Measurements from ENCODE around the gene USP16. TPM values are rescaled to one million over a fixed set of nuclear protein-coding genes. Genes with fewer than 3 reads are reported as not detected.
"Not testable (repeated sequence)": the region's sequence is repeated elsewhere in the genome, so short reads cannot be mapped to it uniquely, and the experiment has no call there.

Gene USP16
- total and polyA plus RNA-seq, 9 donors, result 32.2 to 46.9 (median 41.4) TPM

- no peak overlapping the region for H3K27ac ChIP-seq (ENCODE audit: low read length)
- WGBS (ENCODE audit: insufficient coverage), result 50% methylated on average over 1 of the region's 3 CpGs
Observed at GRCh38 chr21:29064850-29065481, 40.5 kb downstream of the USP16 start.

DNA sequence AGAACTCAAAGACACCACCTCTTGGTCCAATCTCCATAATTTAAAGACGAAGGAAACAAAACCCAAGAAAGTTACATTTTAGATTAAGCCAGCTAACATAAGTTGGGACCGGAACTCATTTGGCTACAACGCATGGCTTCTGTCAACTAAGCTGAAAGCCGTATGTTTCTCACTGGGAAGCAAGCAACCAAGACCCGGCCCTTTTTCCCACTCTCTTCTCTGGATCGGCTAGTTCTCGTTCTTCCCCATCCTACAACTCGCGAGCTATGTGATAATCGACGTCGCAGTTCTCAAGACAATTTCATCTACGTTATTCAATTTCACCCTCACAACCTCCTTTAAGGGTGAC is 48.4 kb downstream of the USP16 start:
- Histone ChIP-seq H3K27me3 (ENCODE audit: control insufficient read depth, insufficient read depth, low read length) (no peaks in the 10 kb centered on the region), H3K27ac (ENCODE audit: low read length) (peak overlapping the region; percentile 94), H3K36me3 (ENCODE audit: control insufficient read depth, insufficient read depth, low read length) (no peaks in the 10 kb centered on the region), H3K4me1 (ENCODE audit: control insufficient read depth, insufficient read depth, low read length) (peaks cover 9% of the 10 kb centered on the region), H3K4me3 (ENCODE audit: low read length) (peak overlapping the region; percentile 75), H3K9me3 (replicated peaks; ENCODE audit: control insufficient read depth, low read depth, low read length) (no peaks in the 10 kb centered on the region)
- DNase-seq, result peak; percentile 44
- 0% methylated on average over 13 of the region's 13 CpGs for WGBS (ENCODE audit: insufficient coverage)

More at GRCh38 chr21:29064850-29065481, 40.5 kb downstream of the USP16 start:
- H3K4me1 ChIP-seq (ENCODE audit: control insufficient read depth, insufficient read depth, low read length), result no peaks in the 10 kb centered on the region
- DNase-seq, result peak; percentile 33
- H3K27me3 ChIP-seq (ENCODE audit: control insufficient read depth, insufficient read depth, low read length), result no peaks in the 10 kb centered on the region
- peaks cover 41% of the 10 kb centered on the region for H3K36me3 ChIP-seq (ENCODE audit: control insufficient read depth, insufficient read depth, low read length)
- no peaks in the 10 kb centered on the region for H3K9me3 ChIP-seq (replicated peaks; ENCODE audit: control insufficient read depth, low read depth, low read length)
- no peak overlapping the region for H3K4me3 ChIP-seq (ENCODE audit: low read length)

- Histone ChIP-seq H3K27me3 (ENCODE audit: control insufficient read depth, insufficient read depth, low read length) (no peaks in the 10 kb centered on the region), H3K9me3 (replicated peaks; ENCODE audit: control insufficient read depth, low read depth, low read length) (no peaks in the 10 kb centered on the region), H3K4me1 (ENCODE audit: control insufficient read depth, insufficient read depth, low read length) (peaks cover 9% of the 10 kb centered on the region), H3K36me3 (ENCODE audit: control insufficient read depth, insufficient read depth, low read length) (no peaks in the 10 kb centered on the region), H3K27ac (ENCODE audit: low read length) (peak within 1 kb of the TSS; percentile 95), H3K4me3 (ENCODE audit: low read length) (peak within 1 kb of the TSS; percentile 75)
- DNase-seq, result peak; percentile 100
- under 1% methylated on average over 62 of the region's 62 CpGs for WGBS (ENCODE audit: insufficient coverage)
Observed at GRCh38 chr21:29073222-29074006, 48.9 kb downstream of the USP16 start, which contains the start of gene CCT8. Gene CCT8, minus strand, starts transcription at chr21:29073648. Its CDS starts 58 bp downstream, at chr21:29073590.

GRCh38 chr21:29074007-29074376 is 49.5 kb downstream of the USP16 start:
- peak overlapping the region; percentile 75 for H3K4me3 ChIP-seq (ENCODE audit: low read length)
- no peaks in the 10 kb centered on the region for H3K27me3 ChIP-seq (ENCODE audit: control insufficient read depth, insufficient read depth, low read length)
- no peaks in the 10 kb centered on the region for H3K9me3 ChIP-seq (replicated peaks; ENCODE audit: control insufficient read depth, low read depth, low read length)
- peaks cover 9% of the 10 kb centered on the region for H3K4me1 ChIP-seq (ENCODE audit: control insufficient read depth, insufficient read depth, low read length)
- DNase-seq, result no peak
- H3K36me3 ChIP-seq (ENCODE audit: control insufficient read depth, insufficient read depth, low read length), result no peaks in the 10 kb centered on the region
- H3K27ac ChIP-seq (ENCODE audit: low read length), result peak overlapping the region; percentile 95
- WGBS (ENCODE audit: insufficient coverage), result 0% methylated on average over 7 of the region's 9 CpGs

- H3K4me3 ChIP-seq (ENCODE audit: low read length), result no peak overlapping the region
- H3K36me3 ChIP-seq (ENCODE audit: control insufficient read depth, insufficient read depth, low read length), result no peaks in the 10 kb centered on the region
- H3K9me3 ChIP-seq (replicated peaks; ENCODE audit: control insufficient read depth, low read depth, low read length), result no peaks in the 10 kb centered on the region
- DNase-seq, result no peak
- no CpG with 5 or more reads among the region's 4 CpGs for WGBS (ENCODE audit: insufficient coverage)
- no peaks in the 10 kb centered on the region for H3K27me3 ChIP-seq (ENCODE audit: control insufficient read depth, insufficient read depth, low read length)
- peaks cover 13% of the 10 kb centered on the region for H3K4me1 ChIP-seq (ENCODE audit: control insufficient read depth, insufficient read depth, low read length)
- H3K27ac ChIP-seq (ENCODE audit: low read length), result no peak overlapping the region
Observed at GRCh38 chr21:29074783-29075182, 50.3 kb downstream of the USP16 start.

DNA sequence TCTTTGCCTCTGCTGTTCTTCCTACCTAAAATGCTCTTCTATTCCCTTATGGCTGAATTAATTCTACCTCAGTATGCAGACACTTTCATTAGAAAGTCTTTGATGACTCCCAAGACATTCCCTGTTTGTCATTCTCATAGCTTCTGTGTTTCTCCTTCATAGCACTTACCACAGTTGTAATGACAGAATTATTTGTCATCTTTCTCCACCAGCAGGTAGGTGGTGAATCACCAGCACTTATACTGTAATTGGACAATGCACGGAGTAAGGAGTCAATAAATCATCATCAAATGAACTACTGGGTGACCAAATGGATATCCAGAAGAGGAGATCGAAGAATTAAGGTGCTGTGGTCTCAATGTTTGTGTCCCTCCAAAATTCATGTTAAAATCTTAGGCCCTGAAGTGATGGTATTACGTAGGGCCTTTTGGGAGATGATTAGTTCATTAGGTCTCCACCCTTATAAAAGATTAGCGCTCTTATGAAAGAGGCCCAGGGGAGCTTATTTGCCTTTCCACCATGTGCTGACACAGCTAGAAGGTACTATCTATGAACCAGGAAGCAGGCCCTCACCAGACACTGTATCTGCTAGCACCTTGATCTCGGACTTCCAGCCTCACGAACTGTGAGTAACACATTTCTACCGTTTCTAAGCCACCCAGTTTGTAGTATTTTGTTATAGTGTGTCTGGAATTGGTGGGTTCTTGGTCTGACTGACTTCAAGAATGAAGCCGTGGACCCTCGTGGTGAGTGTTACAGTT is 51.4 kb downstream of the USP16 start:
- H3K9me3 ChIP-seq (replicated peaks; ENCODE audit: control insufficient read depth, low read depth, low read length), result no peaks in the 10 kb centered on the region
- H3K27ac ChIP-seq (ENCODE audit: low read length), result no peak overlapping the region
- no peaks in the 10 kb centered on the region for H3K36me3 ChIP-seq (ENCODE audit: control insufficient read depth, insufficient read depth, low read length)
- H3K4me3 ChIP-seq (ENCODE audit: low read length), result no peak overlapping the region
- no peak for DNase-seq
- H3K4me1 ChIP-seq (ENCODE audit: control insufficient read depth, insufficient read depth, low read length), result peaks cover 13% of the 10 kb centered on the region
- WGBS (ENCODE audit: insufficient coverage), result 93% methylated on average over 4 of the region's 9 CpGs
- no peaks in the 10 kb centered on the region for H3K27me3 ChIP-seq (ENCODE audit: control insufficient read depth, insufficient read depth, low read length)

GRCh38 chr21:29076731-29077640 is 52.5 kb downstream of the USP16 start:
- H3K27me3 ChIP-seq (ENCODE audit: control insufficient read depth, insufficient read depth, low read length); H3K36me3 ChIP-seq (ENCODE audit: control insufficient read depth, insufficient read depth, low read length); H3K9me3 ChIP-seq (replicated peaks; ENCODE audit: control insufficient read depth, low read depth, low read length); H3K4me1 ChIP-seq (ENCODE audit: control insufficient read depth, insufficient read depth, low read length): not testable (repeated sequence)
- DNase-seq, result peak; percentile 53
- WGBS (ENCODE audit: insufficient coverage), result 30% methylated on average over 30 of the region's 50 CpGs
- Histone ChIP-seq H3K27ac (ENCODE audit: low read length) (peak overlapping the region; percentile 78), H3K4me3 (ENCODE audit: low read length) (peak overlapping the region; percentile 50)

GRCh38 chr21:29077651-29078090 is 53.2 kb downstream of the USP16 start:
- Histone ChIP-seq H3K9me3 (replicated peaks; ENCODE audit: control insufficient read depth, low read depth, low read length) (no peaks in the 10 kb centered on the region), H3K36me3 (ENCODE audit: control insufficient read depth, insufficient read depth, low read length) (no peaks in the 10 kb centered on the region), H3K4me1 (ENCODE audit: control insufficient read depth, insufficient read depth, low read length) (peaks cover 5% of the 10 kb centered on the region), H3K4me3 (ENCODE audit: low read length) (peak overlapping the region; percentile 50), H3K27ac (ENCODE audit: low read length) (peak overlapping the region; percentile 78), H3K27me3 (ENCODE audit: control insufficient read depth, insufficient read depth, low read length) (no peaks in the 10 kb centered on the region)
- DNase-seq, result peak; percentile 54
- WGBS (ENCODE audit: insufficient coverage), result 25% methylated on average over 3 of the region's 6 CpGs

DNA sequence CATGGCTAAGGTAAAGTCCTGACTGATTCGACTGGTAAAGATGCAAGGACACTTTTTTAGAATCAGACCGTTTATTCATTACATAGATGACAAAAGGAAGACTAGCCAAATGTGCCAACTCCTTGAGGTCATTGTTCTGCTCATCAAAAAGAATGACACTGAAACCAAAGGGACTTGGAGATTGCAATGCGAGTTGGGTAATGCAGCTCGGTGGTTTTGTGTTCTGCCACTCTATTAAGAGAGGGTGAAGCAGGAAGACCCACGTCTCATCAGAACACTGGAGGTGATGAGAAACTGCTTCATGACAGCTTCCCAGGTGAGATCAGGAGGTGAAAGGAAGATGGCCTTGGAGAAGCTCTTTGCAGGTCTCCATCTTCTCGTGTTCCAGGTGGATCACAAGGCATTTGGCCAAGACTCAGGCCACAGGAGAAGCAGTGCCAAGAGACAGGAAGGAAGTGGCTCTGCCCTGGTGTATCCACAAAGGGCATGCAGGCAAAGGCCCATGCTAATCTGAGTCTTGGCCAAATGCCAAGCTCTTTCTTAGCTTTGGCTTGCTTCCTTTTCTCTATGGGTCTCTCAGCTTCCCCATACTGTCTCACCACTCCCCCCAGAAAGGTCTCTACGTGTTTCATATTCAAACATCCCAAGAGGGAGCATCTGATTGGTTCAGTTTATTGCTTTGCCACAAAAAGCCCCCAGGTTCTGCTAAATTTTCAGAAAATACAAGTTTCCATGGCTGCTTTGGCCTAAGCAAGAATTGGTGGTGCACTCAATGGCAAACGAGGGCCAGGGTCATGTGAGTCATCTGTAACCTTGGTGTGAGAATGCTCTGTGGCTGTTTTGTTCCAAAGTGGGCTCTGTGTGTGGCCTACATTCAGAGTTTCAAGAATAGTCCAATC is 54.6 kb downstream of the USP16 start:
- 76% methylated on average over 6 of the region's 8 CpGs for WGBS (ENCODE audit: insufficient coverage)

More for the DNA sequence above, 54.6 kb downstream of the USP16 start:
- no peaks in the 10 kb centered on the region for H3K9me3 ChIP-seq (replicated peaks; ENCODE audit: control insufficient read depth, low read depth, low read length)
- peak; percentile 60 for DNase-seq
- H3K27me3 ChIP-seq (ENCODE audit: control insufficient read depth, insufficient read depth, low read length), result no peaks in the 10 kb centered on the region
- no peaks in the 10 kb centered on the region for H3K36me3 ChIP-seq (ENCODE audit: control insufficient read depth, insufficient read depth, low read length)
- no peak overlapping the region for H3K4me3 ChIP-seq (ENCODE audit: low read length)
- H3K4me1 ChIP-seq (ENCODE audit: control insufficient read depth, insufficient read depth, low read length), result peaks cover 5% of the 10 kb centered on the region
- H3K27ac ChIP-seq (ENCODE audit: low read length), result no peak overlapping the region

Data from muscle of leg (tissue), 11 donors.